ENCODE measurements around the gene LYSET. TPM values are rescaled to one million over a fixed set of nuclear protein-coding genes. Genes with fewer than 3 reads are reported as not detected.
"Not testable (repeated sequence)": the region's sequence is repeated elsewhere in the genome, so short reads cannot be mapped to it uniquely, and the experiment has no call there.

LYSET gene
- total RNA-seq, 2 experiments from 2014 or later: 5.8 TPM

GRCh38 chr14:93136009-93136408, 49.1 kb upstream of the LYSET start:
- H3K27me3 Mint-ChIP-seq: no peaks in the 10 kb centered on the region
- H3K4me1 Mint-ChIP-seq (ENCODE audit: low read depth): peaks cover 6% of the 10 kb centered on the region
- no peak overlapping the region for H3K27ac ChIP-seq (ENCODE audit: low read depth in 1 of 2, low read length in 2 of 2)
- no peak overlapping the region for H3K27ac Mint-ChIP-seq
- H3K27me3 ChIP-seq (ENCODE audit: control insufficient read depth in 1 of 2, insufficient read depth in 2 of 2, low read length in 2 of 2): no peaks in the 10 kb centered on the region
- no peak overlapping the region for H3K4me3 Mint-ChIP-seq
- H3K9me3 Mint-ChIP-seq: no peaks in the 10 kb centered on the region
- H3K4me1 ChIP-seq (ENCODE audit: insufficient read depth, low read length): no peaks in the 10 kb centered on the region
- H3K36me3 Mint-ChIP-seq (ENCODE audit: low read depth): no peaks in the 10 kb centered on the region
- POLR2A ChIA-PET: no interaction called here
- H3K9me3 ChIP-seq (ENCODE audit: control insufficient read depth in 1 of 2, insufficient read depth in 1 of 2, low read length in 2 of 2): no peaks in the 10 kb centered on the region
- DNase-seq (no peak), ATAC-seq (ENCODE audit: poor library complexity) (no peak)
- H3K4me3 ChIP-seq (ENCODE audit: low read length): no peak overlapping the region
- no peak for TF ChIP-seq CTCF (IDR thresholded peaks at IDR 0.05)
- H3K36me3 ChIP-seq (ENCODE audit: insufficient read depth, low read length): no peaks in the 10 kb centered on the region
- CTCF ChIA-PET: no interaction called here
- intact Hi-C loops (cut with DNase I, micrococcal nuclease): no loop called here

GRCh38 chr14:93136508-93136907, 48.6 kb upstream of the LYSET start:
- H3K9me3 Mint-ChIP-seq; ATAC-seq (ENCODE audit: poor library complexity); H3K27ac Mint-ChIP-seq; H3K27ac ChIP-seq (ENCODE audit: low read depth in 1 of 2, low read length in 2 of 2); CTCF ChIA-PET; H3K4me3 Mint-ChIP-seq; H3K27me3 Mint-ChIP-seq; H3K36me3 ChIP-seq (ENCODE audit: insufficient read depth, low read length); DNase-seq; H3K27me3 ChIP-seq (ENCODE audit: control insufficient read depth in 1 of 2, insufficient read depth in 2 of 2, low read length in 2 of 2); H3K4me1 Mint-ChIP-seq (ENCODE audit: low read depth); POLR2A ChIA-PET; H3K4me3 ChIP-seq (ENCODE audit: low read length); H3K36me3 Mint-ChIP-seq (ENCODE audit: low read depth); H3K9me3 ChIP-seq (ENCODE audit: control insufficient read depth in 1 of 2, insufficient read depth in 1 of 2, low read length in 2 of 2); H3K4me1 ChIP-seq (ENCODE audit: insufficient read depth, low read length); intact Hi-C loops (cut with DNase I, micrococcal nuclease): not testable (repeated sequence)

- no peak for TF ChIP-seq CTCF (IDR thresholded peaks at IDR 0.05)
- Histone ChIP-seq H3K4me1 (ENCODE audit: insufficient read depth, low read length) (no peaks in the 10 kb centered on the region), H3K27me3 (ENCODE audit: control insufficient read depth in 1 of 2, insufficient read depth in 2 of 2, low read length in 2 of 2) (no peaks in the 10 kb centered on the region), H3K4me3 (ENCODE audit: low read length) (no peak overlapping the region), H3K9me3 (ENCODE audit: control insufficient read depth in 1 of 2, insufficient read depth in 1 of 2, low read length in 2 of 2) (no peaks in the 10 kb centered on the region), H3K36me3 (ENCODE audit: insufficient read depth, low read length) (no peaks in the 10 kb centered on the region), H3K27ac (ENCODE audit: low read depth in 1 of 2, low read length in 2 of 2) (no peak overlapping the region)
- DNase-seq (no peak), ATAC-seq (ENCODE audit: poor library complexity) (no peak)
- POLR2A ChIA-PET: no interaction called here
- peaks cover 6% of the 10 kb centered on the region for H3K4me1 Mint-ChIP-seq (ENCODE audit: low read depth)
- no peaks in the 10 kb centered on the region for H3K27me3 Mint-ChIP-seq
- no peak overlapping the region for H3K4me3 Mint-ChIP-seq
- H3K36me3 Mint-ChIP-seq (ENCODE audit: low read depth): no peaks in the 10 kb centered on the region
- H3K27ac Mint-ChIP-seq: no peak overlapping the region
- intact Hi-C loops (cut with DNase I, micrococcal nuclease): loop anchor here in 1 of 2 experiments (2.0 kb wide), 1 partner anchor 103 kb away; no protein-coding TSS in a partner anchor
- CTCF ChIA-PET: interaction anchor here (2.2 kb wide), 1 partner anchor 23 kb away, joined by 63 read pairs; the partner anchor contains the start of gene ITPK1
- H3K9me3 Mint-ChIP-seq: no peaks in the 10 kb centered on the region
Measured at GRCh38 chr14:93137864-93138263, 47.3 kb upstream of the LYSET start.

All from CD4-positive, alpha-beta T cell (primary cell).